SIG-M5 treated with dmso at 0.1 percent for 504 hours (cell line): ENCODE results near the gene ZNF33A.
"Not testable (repeated sequence)": the region's sequence is repeated elsewhere in the genome, so short reads cannot be mapped to it uniquely, and the experiment has no call there.

Experiments used
- DNase-seq: peaks from one replicate; lab custom pipeline; 2025; ENCODE audit not compliant: unreplicated experiment; lab: John Stamatoyannopoulos, UW

The ZNF33A gene

DNA sequence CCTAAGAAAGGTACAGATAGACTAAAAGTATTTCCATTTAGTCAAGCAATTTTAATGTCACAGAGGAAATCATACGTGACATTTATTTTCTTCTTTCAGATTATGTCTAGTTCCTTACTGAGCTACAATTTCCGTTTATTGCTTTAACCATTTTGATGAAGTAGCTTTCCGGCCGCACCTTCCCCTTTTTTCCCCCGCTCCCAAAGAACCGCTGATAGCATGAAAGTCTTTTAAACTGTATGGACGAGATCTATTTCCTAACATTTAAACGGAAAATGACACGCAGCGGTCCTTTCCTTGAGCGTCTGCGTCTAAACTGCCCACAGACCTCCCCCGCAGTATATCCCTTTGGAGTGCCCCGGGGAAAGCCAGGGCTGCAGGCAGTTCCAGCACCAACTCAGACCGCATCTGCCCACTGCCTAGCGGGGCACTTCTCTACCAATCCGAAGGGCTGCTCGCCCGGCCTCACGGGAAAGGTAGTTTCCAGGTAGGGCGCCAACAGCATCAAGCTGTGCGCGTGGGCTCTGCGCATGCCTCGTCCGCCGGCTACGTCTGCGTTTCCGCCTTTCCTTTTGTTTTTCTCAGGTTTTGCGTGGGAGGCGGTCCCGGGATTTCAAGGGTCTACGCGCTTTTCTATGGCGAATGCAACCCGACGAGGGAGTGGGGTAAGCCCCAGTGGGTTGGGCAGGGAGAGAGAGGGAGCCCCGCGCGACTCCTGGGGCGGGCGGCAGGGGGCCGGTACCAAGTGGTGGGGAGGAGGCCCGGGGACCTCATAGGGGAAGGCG, at the start of gene ZNF33A:
Gene ZNF33A (plus strand): TSS at position 557 of the 785 bp plus-strand sequence. CDS start 1,667 bp downstream, outside the sequence.
- peak; percentile 88 for DNase-seq

DNA sequence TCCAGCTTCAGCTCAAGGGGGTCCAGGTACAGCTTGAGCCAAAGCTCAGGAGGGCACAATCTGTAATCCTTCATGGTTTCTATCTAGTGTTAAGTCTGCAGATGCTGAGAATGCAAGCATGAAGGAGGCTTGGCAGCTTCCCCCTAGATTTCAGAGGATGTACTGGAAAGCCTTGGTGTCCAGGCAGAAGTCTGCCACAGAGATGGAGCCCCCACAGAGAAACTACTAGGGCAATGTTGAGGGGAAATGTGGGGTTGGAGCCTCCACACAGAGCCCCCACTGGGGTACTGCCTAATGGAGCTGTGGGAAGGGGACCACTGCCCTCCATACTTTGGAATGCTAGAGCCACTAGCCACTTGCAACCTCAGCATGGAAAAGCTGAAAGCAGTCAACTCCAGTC, 45.5 kb upstream of the ZNF33A start:
- no peak for DNase-seq

DNA sequence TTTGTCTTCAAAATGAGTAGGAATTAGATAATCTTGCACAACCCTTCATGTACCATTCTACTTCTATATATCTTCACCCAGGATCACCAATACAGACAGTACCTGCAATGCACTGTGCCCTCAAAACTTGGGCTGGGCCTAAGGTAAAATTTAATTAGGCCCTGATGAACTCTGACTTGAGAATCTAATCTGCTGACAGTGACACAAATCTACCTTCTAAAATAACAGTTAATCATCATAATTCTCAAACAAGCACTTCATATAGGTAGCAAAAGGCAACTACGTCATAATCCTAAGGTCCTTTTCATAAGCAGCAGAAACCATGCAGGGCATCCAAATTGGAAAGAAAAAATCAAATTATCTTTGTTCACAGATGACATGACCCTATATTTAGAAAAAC, 38.1 kb upstream of the ZNF33A start:
- DNase-seq, result no peak

DNA sequence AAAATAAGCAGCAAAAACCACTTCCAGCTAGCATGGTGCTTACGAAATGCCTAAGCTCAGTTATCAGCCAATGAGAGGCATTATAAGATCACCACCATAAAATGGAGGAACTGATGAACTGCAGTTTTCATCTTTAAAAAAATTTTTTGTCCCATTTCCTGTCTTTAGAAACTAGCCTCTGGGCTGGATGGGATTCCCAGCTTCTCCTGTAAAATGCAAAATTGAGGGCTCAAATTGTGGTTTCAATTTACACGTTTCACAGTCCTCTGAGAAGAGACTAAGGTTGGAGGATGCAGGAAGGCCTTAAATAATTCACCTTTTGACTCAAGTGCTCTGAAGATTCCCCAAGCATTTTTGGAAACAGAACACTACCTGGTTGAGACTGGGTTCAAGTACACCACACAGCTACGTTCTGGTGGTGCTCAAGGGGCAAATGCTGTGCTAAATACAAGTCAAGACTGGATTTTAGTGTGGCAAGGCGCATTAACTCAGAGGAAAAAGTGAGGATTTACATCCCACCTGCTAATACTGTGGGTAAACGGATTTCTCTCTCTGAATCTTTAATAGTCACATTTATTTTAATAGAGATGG, 35.0 kb upstream of the ZNF33A start:
- peak; percentile 19 for DNase-seq

DNA sequence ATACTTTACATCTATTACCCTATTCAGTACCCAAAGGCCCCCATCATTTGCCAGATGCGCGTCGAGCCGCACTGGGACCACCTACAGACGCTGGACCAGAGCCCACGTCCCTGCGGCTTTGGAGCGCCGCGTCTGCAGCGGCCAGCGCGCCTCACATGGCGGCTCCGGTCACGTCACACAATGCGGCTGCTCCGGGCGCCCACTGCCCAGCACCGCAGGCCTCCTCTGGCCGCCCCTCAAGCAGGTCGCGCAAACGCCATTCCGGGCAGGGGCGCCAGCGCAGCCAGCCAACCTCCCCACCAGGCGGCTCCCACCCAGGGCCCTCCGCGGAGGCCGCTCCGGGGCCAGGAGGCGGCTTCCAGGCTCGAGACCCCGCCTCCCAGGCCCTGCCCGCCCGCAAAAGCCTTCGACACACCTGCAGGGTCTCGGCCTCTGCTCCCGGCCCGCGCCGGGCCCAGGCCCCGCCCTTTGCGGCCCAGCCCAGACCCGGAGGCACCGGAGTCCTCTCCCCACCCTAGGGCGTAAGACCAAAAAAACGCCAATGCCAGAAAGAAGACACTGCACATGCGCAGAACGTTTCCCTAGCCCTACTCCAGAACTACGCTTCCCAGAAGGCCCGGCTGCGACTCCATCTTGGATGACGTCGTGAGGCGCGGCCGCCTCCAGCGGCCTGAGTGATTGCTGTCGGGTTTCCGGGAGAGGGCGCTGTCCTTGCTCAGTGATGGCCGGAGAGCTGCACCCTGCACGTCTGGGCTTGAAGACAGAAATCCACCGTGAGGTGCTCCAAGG, 34.2 kb upstream of the ZNF33A start, which contains the start of gene ZNF25:
Gene ZNF25 (minus strand): TSS at position 557 of the 789 bp plus-strand sequence. CDS start 4,925 bp downstream, outside the sequence.
- DNase-seq, result peak; percentile 98

DNA sequence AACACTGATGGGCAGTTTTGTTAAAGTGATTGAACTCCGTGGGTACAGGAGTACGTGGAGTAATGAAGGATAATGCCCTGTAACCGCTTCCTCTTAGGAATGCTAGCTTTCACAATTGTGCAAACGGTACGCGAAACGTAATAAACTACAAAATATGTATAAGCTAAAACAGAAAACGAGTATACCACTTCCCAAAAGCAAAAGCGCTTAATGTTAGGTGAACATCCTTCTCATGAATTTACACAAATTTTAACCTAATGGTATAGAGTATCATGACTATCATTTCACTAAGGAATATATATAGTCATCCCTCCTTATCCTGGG, 33.6 kb upstream of the ZNF33A start:
- no peak for DNase-seq

DNA sequence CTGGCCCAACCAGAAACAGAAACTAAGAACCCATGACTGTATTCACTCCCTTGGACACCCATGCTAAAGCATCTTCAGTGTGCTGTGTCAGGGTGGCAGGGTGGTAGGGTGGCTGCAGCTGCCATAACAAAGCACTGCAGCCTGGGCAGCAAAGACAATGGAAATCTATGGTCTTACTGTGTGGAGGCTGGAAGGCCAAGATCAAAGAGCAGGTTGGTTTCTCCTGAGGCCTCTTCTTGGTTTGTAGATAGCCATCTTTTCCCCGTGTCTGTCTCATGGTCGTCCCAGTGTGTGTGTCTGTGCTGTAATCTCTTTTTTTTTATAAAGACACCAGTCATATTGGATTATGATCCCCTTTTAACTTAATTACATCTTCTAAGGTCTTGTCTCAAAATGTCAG, 18.8 kb upstream of the ZNF33A start:
- no peak for DNase-seq

DNA sequence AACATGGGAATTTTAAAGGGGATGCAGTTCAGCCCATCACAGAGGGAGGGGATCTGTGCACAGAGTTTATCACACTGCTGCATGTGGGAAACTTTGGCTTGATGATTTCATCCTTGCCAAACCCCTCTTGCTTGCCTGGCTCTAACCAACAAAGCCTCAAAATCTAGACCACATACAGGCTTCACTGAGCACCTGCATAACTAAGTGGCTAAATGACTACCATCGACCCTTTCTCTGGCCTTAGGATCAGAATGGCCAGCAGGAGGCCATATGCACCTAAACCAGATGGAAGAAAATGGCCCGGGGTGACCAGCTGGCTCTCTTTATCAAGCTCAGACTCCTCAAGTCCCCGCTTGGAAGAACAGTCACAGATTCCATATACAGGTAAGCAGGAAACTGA, 18.4 kb upstream of the ZNF33A start:
- no peak for DNase-seq

DNA sequence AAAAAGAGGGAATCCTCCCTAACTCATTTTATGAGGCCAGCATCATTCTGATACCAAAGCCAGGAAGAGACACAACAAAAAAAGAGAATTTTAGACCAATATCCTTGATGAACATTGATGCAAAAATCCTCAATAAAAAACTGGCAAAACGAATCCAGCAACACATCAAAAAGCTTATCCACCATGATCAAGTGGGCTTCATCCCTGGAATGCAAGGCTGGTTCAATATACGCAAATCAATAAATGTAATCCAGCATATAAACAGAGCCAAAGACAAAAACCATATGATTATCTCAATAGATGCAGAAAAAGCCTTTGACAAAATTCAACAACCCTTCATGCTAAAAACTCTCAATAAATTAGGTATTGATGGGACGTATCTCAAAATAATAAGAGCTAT, 11.6 kb upstream of the ZNF33A start:
- not testable (repeated sequence) for DNase-seq

DNA sequence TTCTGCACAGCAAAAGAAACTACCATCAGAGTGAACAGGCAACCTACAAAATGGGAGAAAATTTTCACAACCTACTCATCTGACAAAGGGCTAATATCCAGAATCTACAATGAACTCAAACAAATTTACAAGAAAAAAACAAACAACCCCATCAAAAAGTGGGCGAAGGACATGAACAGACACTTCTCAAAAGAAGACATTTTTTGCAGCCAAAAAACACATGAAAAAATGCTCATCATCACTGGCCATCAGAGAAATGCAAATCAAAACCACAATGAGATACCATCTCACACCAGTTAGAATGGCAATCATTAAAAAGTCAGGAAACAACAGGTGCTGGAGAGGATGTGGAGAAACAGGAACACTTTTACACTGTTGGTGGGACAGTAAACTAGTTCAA, 10.0 kb upstream of the ZNF33A start:
- not testable (repeated sequence) for DNase-seq

DNA sequence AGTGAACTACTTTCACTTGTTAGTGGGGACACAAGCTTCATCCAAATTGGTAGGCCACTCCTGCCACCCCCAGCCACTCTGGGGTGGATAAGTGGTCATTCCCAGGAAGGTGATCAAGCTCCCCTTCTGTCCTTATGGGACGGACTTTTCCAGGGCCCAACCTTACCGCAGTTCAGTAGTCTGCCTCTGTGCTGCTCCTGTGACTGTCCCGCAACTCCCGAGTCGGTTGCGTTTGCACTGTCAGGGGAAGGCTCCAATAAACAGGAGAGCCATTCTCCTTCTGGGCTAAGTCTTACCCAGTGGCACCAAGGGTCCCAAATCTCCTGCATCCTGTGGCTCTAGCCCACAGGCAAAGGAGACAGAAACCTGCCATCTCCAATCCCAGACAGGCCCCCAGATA, 7.4 kb upstream of the ZNF33A start:
- no peak for DNase-seq

DNA sequence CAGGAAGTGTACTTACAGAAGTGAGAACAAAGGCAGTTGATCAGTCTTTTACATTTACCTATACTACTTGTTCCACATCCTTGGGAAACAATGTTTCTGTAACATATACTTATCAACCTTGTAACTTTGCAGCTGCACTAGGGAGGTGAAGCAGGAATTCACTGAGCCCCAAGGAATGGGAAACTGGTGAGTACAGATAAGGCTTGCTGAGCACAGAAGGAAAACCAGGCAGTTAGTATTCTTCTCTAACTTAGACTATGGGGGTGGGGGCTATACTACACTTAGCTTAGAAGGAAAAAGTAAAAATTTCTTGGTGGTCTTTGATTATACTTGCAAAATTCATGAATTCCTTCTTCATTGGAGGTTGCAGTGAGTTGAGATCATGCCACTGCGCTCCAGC, 6.9 kb upstream of the ZNF33A start:
- no peak for DNase-seq

DNA sequence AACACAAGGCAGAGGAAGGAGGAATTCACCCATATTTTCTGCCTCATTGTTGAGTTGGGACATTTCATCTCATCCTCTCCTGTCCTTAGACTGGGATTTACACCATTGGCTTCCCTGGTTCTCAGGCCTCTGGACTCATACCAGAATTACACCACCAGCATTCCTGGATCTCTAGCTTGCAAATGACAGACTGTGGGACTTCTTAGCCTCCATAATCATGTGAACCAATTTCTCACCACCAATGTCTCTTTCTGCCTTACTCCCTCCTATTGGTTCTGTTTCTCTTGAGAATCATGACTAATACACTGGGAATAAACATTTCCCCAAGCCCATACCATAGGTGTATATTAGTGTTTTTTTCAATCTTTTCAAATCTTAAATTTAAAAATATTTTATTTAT, 2.9 kb upstream of the ZNF33A start:
- DNase-seq, result no peak

DNA sequence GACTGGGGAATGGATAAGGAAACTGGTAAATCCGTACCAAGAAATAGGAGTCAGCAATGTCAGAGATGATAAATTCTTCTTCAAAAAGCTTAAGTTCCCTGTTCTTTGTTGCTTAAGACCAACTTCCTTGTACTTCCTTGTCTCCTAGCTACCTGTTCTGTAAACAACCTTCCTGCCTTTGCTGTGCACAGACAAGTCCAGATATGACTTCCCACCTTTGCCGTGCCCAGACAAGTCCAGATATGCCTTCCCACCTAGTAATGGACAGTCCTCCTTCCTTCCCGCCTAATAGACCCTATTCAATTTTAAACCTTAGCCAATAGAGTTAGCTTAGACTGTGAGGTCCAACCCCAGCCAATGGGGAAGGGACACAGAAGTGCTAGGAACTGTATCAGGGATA, 2.5 kb upstream of the ZNF33A start:
- peak; percentile 35 for DNase-seq

DNA sequence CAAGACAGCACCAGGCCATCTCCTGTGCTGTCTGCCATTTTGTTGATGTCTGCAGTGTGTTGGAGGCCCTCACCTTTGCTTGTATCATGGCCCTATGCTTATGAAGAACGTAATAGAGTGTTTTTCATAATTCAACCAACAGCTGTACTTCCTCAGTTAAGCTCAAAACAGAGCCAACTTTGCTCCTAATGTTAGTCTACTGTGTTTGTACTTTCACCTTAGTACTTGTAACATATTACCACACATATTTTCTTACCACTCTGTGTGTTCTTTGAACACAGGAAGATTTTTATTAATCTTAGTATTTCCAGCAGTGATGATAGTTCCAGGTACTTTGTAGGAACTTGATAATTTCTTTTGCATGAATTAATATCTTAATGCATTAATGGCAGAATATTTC, 5.9 kb downstream of the ZNF33A start:
- DNase-seq, result no peak

DNA sequence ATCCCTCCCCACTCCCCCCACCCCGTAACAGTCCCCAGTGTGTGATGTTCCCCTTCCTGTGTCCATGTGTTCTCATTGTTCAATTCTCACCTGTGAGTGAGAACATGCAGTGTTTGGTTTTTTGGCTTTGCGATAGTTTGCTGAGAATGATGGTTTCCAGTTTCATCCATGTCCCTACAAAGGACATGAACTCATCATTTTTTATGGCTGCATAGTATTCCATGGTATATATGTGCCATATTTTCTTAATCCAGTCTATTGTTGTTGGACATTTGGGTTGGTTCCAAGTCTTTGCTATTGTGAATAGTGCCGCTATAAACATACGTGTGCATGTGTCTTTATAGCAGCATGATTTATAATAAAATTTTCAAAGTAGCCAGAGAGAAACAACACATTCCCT, 8.6 kb downstream of the ZNF33A start:
- DNase-seq, result not testable (repeated sequence)

DNA sequence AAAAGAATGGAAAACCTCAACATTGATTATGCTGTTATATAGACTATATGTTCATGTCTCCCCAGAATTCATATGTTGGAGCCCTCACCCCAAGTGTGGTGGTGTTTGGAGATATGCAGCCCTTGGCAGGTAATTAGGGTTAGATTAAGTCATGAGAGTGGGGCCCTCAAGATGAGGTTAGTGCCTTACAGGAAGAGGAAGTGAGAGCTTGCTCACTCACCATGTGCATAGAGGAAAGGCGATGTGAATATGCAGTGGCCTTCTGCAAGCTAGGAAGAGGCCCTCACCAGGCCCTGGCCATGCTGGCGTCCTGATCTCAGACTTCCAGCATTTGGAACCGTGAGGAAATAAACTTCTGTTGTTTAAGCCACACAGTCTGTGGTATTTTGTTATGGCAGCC, 14.8 kb downstream of the ZNF33A start:
- DNase-seq, result peak; percentile 29

DNA sequence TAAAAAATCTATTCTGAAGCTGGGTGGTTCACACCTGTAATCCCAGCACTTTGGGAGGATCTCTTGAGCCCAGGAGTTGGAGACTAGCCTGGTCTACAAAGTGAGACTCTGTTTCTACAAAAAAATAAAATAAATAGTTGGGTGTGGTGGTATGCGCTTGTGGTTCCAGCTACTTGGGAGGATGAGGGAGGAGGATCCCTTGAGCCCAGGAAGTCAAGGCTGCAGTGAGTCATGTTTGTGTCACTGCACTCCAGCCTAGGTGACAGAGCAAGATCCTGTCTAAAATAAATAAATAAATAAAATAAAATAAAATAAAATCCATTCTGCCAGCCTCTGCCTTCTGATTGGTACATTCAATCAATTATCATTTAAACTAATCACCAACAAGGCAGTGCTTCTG, 17.5 kb downstream of the ZNF33A start:
- DNase-seq, result no peak

DNA sequence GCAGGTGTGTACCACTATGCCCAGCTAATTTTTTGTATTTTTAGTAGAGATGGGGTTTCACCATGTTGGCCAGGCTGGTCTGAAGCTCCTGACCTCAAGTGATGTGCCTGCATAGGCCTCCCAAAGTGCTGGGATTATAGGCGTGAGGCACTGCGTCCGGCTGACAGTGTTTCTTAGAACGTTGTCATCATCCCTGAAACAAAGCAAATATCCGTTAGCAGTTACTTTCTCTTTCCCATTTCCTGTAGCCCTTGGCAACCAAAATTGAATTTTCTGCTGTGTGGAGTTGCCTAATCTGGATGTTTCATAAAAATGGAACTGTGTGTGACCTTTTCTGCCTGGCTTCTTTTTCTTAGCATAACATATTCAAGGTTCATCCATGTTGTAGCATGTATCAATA, 22.4 kb downstream of the ZNF33A start:
- DNase-seq, result no peak

DNA sequence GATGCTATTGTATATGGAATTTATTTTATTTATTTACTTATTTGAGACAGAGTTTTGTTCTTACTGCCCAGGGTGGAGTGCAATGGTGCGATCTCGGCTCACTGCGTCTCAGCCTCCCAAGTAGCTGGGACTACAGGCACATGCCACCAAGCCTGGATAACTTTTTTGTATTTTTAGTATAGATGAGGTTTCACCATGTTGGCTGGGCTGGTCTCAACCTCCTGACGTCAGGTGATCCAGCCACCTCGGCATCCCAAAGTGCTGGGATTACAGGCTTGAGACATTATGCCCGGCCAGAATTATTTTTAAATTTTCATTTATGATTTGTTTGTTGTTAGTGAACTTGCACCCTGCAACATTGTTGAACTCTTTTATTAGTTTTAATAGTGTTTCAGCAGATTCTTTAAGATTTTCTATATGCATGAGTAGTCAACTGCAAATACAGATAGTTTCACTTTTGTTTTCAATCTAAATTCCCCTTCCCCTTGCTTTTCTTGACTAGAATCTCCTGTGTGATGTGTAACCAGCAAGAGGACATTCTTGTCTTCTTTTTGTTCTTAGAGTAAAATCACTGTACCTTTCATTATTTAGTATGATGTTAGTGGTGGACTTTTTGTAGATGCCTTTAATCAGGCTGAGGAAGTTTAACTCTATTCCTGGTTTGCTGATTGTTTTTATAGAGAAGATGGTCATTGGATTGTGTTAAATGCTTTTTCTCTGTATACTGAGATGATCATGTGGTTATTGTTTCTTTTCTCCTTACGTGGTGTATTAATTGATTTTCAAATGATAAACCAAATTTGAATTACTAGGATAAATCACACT, 27.8 kb downstream of the ZNF33A start:
- no peak for DNase-seq

DNA sequence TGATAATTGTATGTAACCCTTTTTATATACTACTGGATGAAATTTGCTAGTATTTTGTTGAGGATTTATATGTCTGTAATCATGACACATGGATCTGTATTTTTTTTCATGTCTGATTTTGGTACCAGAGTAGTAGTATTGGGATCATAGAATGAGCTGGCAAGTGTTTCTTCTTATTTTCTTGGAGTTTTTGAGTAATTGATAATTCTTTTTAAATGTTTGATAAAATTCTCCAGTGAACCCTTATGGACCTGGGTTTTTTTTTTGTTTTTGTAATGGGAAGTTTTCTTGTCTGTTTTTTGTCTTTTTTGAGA, 28.4 kb downstream of the ZNF33A start:
- no peak for DNase-seq
